Stomach (tissue), 9 donors: ENCODE results near the gene CTIF. TPM values are rescaled to one million over a fixed set of nuclear protein-coding genes. Genes with fewer than 3 reads are reported as not detected.

Source experiments
- DNase-seq, 2 donors: peaks; one replicate each; pipeline versions ENCODE4 v3.0.0 to v3.0.0-alpha.2; 2013 to 2019
- H3K27ac ChIP-seq, 5 donors: fragments of 200-600 bp in 4 of 5; sonication (generic) in 4 of 5; one replicate each; pipeline ENCODE4 v1.5.1; 2013 to 2019; ENCODE audit warnings: mild to moderate bottlenecking in 1 of 5, moderate library complexity in 1 of 5
- H3K27me3 ChIP-seq, 3 donors: fragments of 200-600 bp; sonication (generic); one replicate each; pipeline ENCODE4 v1.5.1; 2017 to 2019; ENCODE audit warnings: mixed run types in 1 of 3
- H3K36me3 ChIP-seq, 4 donors: fragments of 200-600 bp; sonication (generic); 1 replicate in 3 of 4; 2 replicates in 1 of 4; pipeline ENCODE4 v1.5.1; 2016 to 2019
- H3K4me1 ChIP-seq, 4 donors: fragments of 200-600 bp; sonication (generic); one replicate each; pipeline ENCODE4 v1.5.1; 2016 to 2019
- H3K4me3 ChIP-seq, 4 donors: fragments of 200-600 bp; sonication (generic) in 3 of 4; one replicate each; pipeline ENCODE4 v1.5.1; 2016 to 2019; ENCODE audit warnings: mild to moderate bottlenecking in 1 of 4
- H3K9me3 ChIP-seq, 4 donors: fragments of 200-600 bp; sonication (generic); one replicate each; pipeline ENCODE4 v1.5.1; 2016 to 2019
- CTCF ChIP-seq, 7 experiments: fragments of 450-650 bp in 4 of 7; fragments of 200-600 bp in 3 of 7; sonication (generic) in 3 of 7; IDR thresholded peaks; one replicate each; pipeline ENCODE4 v1.5.1; 2016 to 2019; ENCODE audit warnings: antibody characterized with exemption in 7 of 7, control low read depth in 2 of 7, mild to moderate bottlenecking in 1 of 7
- EP300 ChIP-seq: sonication (generic); formaldehyde crosslinking; IDR thresholded peaks from one replicate; pipeline ENCODE4 v1.6.1; 2017; ENCODE audit warnings: antibody characterized with exemption
- POLR2A ChIP-seq, 4 donors: fragments of 450-650 bp; IDR thresholded peaks; one replicate each; pipeline ENCODE4 v1.6.1; 2016; ENCODE audit warnings: antibody characterized with exemption in 4 of 4, control low read depth in 2 of 4, mild to moderate bottlenecking in 1 of 4, moderate library complexity in 1 of 4
- POLR2AphosphoS5 ChIP-seq, 3 donors: sonication (generic); formaldehyde crosslinking; IDR thresholded peaks; one replicate each; pipeline ENCODE4 v1.6.1; 2016; ENCODE audit warnings: antibody characterized with exemption in 3 of 3
- WGBS, 5 donors: extraction: QIAGEN DNeasy Blood & Tissue Kit in 3 of 5; methylation state at CpG; one replicate each; pipeline versions ENCODE4 v1.1.5 to v1.1.7; 2013 to 2018; 5-methylcytosine and 5-hydroxymethylcytosine counted together
- intact Hi-C: fragments of 100-400 bp; cut with DNase I; formaldehyde crosslinking; loops from one replicate; pipeline ENCODE4 v1.15.1; 2023; ENCODE audit warnings: low total_unique reads
- polyA plus RNA-seq, 3 donors: library from polyadenylated mRNA; stranded (reverse); fragments of 200-250 nt; gene quantifications; one replicate each; pipeline ENCODE4 v1.2.3, GENCODE V29; 2013
- total RNA-seq, 5 donors: library from RNA; depleted of rRNA; stranded (reverse); fragments of >200 nt; gene quantifications; one replicate each; pipeline versions ENCODE4 v1.1.0 to v1.2.3, GENCODE V29; 2014 to 2016
- donor health status: healthy with polysubstance abuse.
- donor health status: Bipolar disorder and iron deficiency.
- donor health status: healthy.

Gene CTIF
- total and polyA plus RNA-seq, 8 donors, result 16.3 to 105 (median 30.3) TPM

DNA sequence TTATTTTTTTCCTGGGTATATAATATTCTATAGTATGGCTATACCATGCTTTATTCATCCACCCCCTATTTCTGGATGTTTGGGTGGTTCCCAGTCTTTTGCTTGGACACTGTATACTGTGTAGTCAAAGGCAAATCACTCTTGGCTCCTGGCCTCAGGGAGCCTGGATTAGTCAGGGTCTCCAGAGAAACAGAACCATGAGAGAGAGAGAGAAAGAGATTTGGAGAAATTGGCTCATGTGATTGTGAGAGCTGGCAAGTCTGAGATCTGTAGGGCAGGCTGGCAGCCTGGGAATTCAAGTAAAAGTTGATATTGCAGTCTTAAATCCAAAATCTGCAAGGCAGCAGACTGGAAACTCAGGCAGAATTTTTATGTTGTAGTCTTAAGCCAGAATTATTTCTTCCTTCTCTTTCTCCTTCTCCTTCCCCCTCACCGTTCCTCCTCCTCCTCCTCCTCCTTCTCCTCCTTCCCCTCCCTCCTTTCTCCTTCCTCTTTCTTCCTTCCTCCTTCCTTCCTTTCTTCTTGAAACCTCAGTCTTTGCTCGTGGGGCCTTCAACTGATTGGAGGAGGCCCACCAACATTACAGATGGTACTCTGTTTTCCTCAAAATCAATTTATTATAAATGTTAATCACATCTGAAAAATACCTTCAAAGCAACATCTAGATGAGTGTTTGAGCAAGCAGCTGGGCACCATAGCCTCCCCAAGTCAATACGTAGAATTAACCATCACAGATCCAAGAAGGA, 33.0 kb downstream of the CTIF start:
- no peaks in the 10 kb centered on the region for H3K9me3 ChIP-seq
- WGBS, 5 donors, result 76 to 88% (median 83%) methylated on average over 3 of the region's 3 CpGs
- intact Hi-C loops, result no loop called here
- H3K4me3 ChIP-seq, result no peak overlapping the region
- no peak overlapping the region for H3K27ac ChIP-seq
- TF ChIP-seq POLR2AphosphoS5 (IDR thresholded peaks at IDR 0.05) (no peak), POLR2A (IDR thresholded peaks at IDR 0.05) (no peak), CTCF (IDR thresholded peaks at IDR 0.05) (no peak), EP300 (no peak)
- peaks cover 0 to 8% (median 2%) of the 10 kb centered on the region in 4 donors for H3K36me3 ChIP-seq
- no peak for DNase-seq
- H3K27me3 ChIP-seq, result no peaks in the 10 kb centered on the region
- H3K4me1 ChIP-seq, result peaks cover 5 to 31% (median 11%) of the 10 kb centered on the region in 4 donors

DNA sequence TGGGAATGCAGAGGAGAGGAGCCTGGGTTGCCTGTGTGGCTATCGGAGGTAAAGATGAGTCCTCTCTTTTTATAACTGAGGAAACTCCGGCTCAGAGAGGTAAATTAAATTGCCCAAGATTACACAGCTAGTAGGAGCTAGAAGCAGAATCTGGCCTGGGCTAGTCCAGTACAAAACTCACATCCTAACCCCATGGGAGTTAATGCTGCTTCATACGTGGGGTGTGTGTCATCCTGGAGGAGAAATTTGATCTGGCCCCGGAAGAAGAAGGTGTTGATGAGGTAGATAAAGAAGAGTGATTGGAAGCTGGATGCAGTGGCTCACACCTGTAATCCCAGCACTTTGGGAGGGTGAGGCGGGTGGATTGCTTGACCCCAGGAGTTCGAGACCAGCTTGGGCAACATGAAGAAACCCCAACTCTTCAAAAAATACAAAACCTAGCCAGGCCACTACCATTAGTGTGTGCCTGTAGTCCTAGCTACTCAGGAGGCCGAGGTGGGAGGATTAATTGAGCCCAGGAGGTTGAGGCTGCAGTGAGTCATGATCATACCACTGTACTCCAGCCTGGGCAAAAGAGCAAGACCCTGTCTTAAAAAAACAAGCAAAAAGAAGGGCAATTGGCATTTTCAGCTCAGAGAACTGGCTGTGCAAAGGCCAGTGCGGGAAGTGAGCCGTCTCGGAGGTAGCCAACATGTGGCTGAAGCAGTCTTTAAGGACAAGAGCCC, 33.7 kb downstream of the CTIF start:
- Histone ChIP-seq H3K4me1 (peaks cover 5 to 33% (median 11%) of the 10 kb centered on the region in 4 donors), H3K9me3 (no peaks in the 10 kb centered on the region), H3K36me3 (peaks cover 0 to 8% (median 2%) of the 10 kb centered on the region in 4 donors), H3K27me3 (no peaks in the 10 kb centered on the region), H3K4me3 (no peak overlapping the region), H3K27ac (no peak overlapping the region)
- DNase-seq, result no peak
- TF ChIP-seq CTCF (IDR thresholded peaks at IDR 0.05) (no peak), EP300 (no peak), POLR2AphosphoS5 (IDR thresholded peaks at IDR 0.05) (no peak), POLR2A (IDR thresholded peaks at IDR 0.05) (no peak)
- intact Hi-C loops, result no loop called here
- WGBS, 5 donors, result 75 to 86% (median 84%) methylated on average over 10 of the region's 10 CpGs

GRCh38 chr18:48573632-48574283, 34.9 kb downstream of the CTIF start:
- intact Hi-C loops, result no loop called here
- no peaks in the 10 kb centered on the region for H3K27me3 ChIP-seq

More at GRCh38 chr18:48573632-48574283, 34.9 kb downstream of the CTIF start:
- no peaks in the 10 kb centered on the region for H3K9me3 ChIP-seq
- no peak overlapping the region for H3K27ac ChIP-seq
- TF ChIP-seq POLR2AphosphoS5 (IDR thresholded peaks at IDR 0.05) (no peak), EP300 (no peak), CTCF (IDR thresholded peaks at IDR 0.05) (no peak), POLR2A (IDR thresholded peaks at IDR 0.05) (no peak)
- WGBS, 5 donors, result 79 to 90% (median 83%) methylated on average over 9 to 14 of the region's 14 CpGs
- peaks cover 0 to 8% (median 2%) of the 10 kb centered on the region in 4 donors for H3K36me3 ChIP-seq
- no peak overlapping the region for H3K4me3 ChIP-seq
- peaks cover 5 to 33% (median 11%) of the 10 kb centered on the region in 4 donors for H3K4me1 ChIP-seq
- no peak for DNase-seq
